ENCODE data around the gene KBTBD12. TPM values are rescaled to one million over a fixed set of nuclear protein-coding genes. Genes with fewer than 3 reads are reported as not detected.

Gene KBTBD12
- total and polyA plus RNA-seq, 10 of the 15 experiments (the other 5 are each of a cell fraction or from before 2014, with no cell fraction given), result 0.01 to 0.11 TPM; not detected in 8

GRCh38 chr3:127911421-127911931 is 3.6 kb upstream of the KBTBD12 start:
- Histone ChIP-seq H2AFZ (ENCODE audit: control insufficient read depth, low read depth, low read length) (no peak overlapping the region), H3K4me2 (ENCODE audit: control insufficient read depth, insufficient read depth) (no peak overlapping the region), H3K9ac (ENCODE audit: control insufficient read depth, insufficient read depth, low read length) (no peak overlapping the region), H3K4me3 (no peak overlapping the region), H3K27ac (ENCODE audit: control insufficient read depth, insufficient read depth) (no peak overlapping the region), H3K79me2 (ENCODE audit: control insufficient read depth, insufficient read depth, low read length) (no peaks in the 10 kb centered on the region), H3K36me3 (ENCODE audit: control insufficient read depth in 2 of 2, insufficient read depth in 2 of 2, low read length in 1 of 2) (no peaks in the 10 kb centered on the region), H3K9me3 (replicated peaks; ENCODE audit: control insufficient read depth, insufficient read depth, low read length) (no peaks in the 10 kb centered on the region; the same call in 2 of the 3 replicates), H4K20me1 (ENCODE audit: control insufficient read depth, insufficient read depth) (no peaks in the 10 kb centered on the region), H3K27me3 (replicated peaks in 1 of 2; ENCODE audit: control insufficient read depth in 2 of 2, insufficient read depth in 2 of 2, low read length in 1 of 2) (no peaks in the 10 kb centered on the region), H3K4me1 (ENCODE audit: control insufficient read depth, insufficient read depth, low read length) (no peaks in the 10 kb centered on the region)
- TF ChIP-seq FOXK2 (IDR thresholded peaks at IDR 0.05), result no peak
- no peak for TF ChIP-seq NFYA (IDR thresholded peaks at IDR 0.05; ENCODE audit: borderline replicate concordance, low read depth, low read length)
- no peak for TF ChIP-seq FOS (IDR thresholded peaks at IDR 0.05; ENCODE audit: borderline replicate concordance, extremely low read depth, insufficient read length)
- no peak for TF ChIP-seq REST (IDR thresholded peaks at IDR 0.05; ENCODE audit: low read depth, low read length)
- no peak for TF ChIP-seq ZNF24 (IDR thresholded peaks at IDR 0.05)
- TF ChIP-seq POLR2A (IDR thresholded peaks at IDR 0.05; ENCODE audit: low read depth, low read length), result no peak
- no peak for TF ChIP-seq ELK1 (IDR thresholded peaks at IDR 0.05; ENCODE audit: low read depth, low read length)
- in situ Hi-C loops (cut with MboI) (no loop called here), intact Hi-C loops (cut with micrococcal nuclease; ENCODE audit: unreplicated experiment) (no loop called here)
- 72% methylated on average over 8 of the region's 8 CpGs for WGBS (ENCODE audit: insufficient coverage, insufficient replicate concordance, low lambda C conversion rate, missing lambda C conversion rate)
- ChIA-PET POLR2A (no interaction called here), CTCF (no interaction called here), SMC1A (ENCODE audit: uncharacterized antibody, unreplicated experiment) (interaction anchor here (0.8 kb wide), 1 partner anchor 41 kb away, joined by 3 read pairs; no protein-coding TSS in a partner anchor), RAD21 (ENCODE audit: unreplicated experiment) (no interaction called here)
- BruUV-seq (replicated peaks), result no TSS peak
- ATAC-seq, result no peak
- DNase-seq (ENCODE audit: low read depth, low spot score), result no peak
- FAIRE-seq, result no peak

Data from GM12878 (cell line).